PC-9 (cell line): ENCODE results near the gene DNAJB8.

Source experiments
- CTCF ChIP-seq: fragments of 200-600 bp; sonication (generic); conservative IDR thresholded peaks from 2 replicates; pipeline ENCODE4 v1.6.1; 2017; ENCODE audit warnings: mixed run types, antibody characterized with exemption, mild to moderate bottlenecking, moderate library complexity
- EZH2 ChIP-seq: fragments of 200-600 bp; sonication (generic); IDR thresholded peaks from 2 replicates; pipeline ENCODE4 v1.8.0; 2017; ENCODE audit warnings: antibody characterized with exemption, low read depth

- TF ChIP-seq EZH2 (no peak), CTCF (no peak)
Measured at GRCh38 chr3:128462931-128463330, 3.8 kb downstream of the DNAJB8 start.
